Activated CD8-positive, alpha-beta T cell treated with anti-CD3 and anti-CD28 coated beads for 36 hours (primary cell): Measurements from ENCODE around the gene BUB3. TPM values are rescaled to one million over a fixed set of nuclear protein-coding genes. Genes with fewer than 3 reads are reported as not detected.

Experiments used
- ATAC-seq: fragments of 200-7000 bp; cut with Tn5 transposase; one replicate; pipeline ENCODE4 v1.10.0; 2021; ENCODE audit warnings: mild to moderate bottlenecking, moderate library complexity
- CTCF ChIA-PET: fragments of 350-600 bp; sonication (Branson Sonifier 250); formaldehyde crosslinking; loops from one replicate; lab custom pipeline; 2021; ENCODE audit warnings: antibody characterized with exemption; lab: Charles Lee
- POLR2A ChIA-PET: fragments of 350-600 bp; sonication (Branson Sonifier 250); formaldehyde crosslinking; loops from one replicate; lab custom pipeline; 2021; ENCODE audit warnings: antibody characterized with exemption; lab: Charles Lee
- DNase-seq: peaks from one replicate; pipeline ENCODE4 v3.0.0-alpha.2; 2020
- H3K27ac Mint-ChIP-seq: one replicate; pipeline ENCODE4 v1.8.0; 2021; ENCODE audit warnings: mild to moderate bottlenecking, mixed read lengths
- H3K27me3 Mint-ChIP-seq: one replicate; pipeline ENCODE4 v1.8.0; 2021; ENCODE audit warnings: mixed read lengths
- H3K36me3 Mint-ChIP-seq: one replicate; pipeline ENCODE4 v1.8.0; 2021; ENCODE audit warnings: low read depth, mixed read lengths
- H3K4me1 Mint-ChIP-seq: one replicate; pipeline ENCODE4 v1.8.0; 2021; ENCODE audit warnings: low read depth, mixed read lengths
- H3K4me3 Mint-ChIP-seq: one replicate; pipeline ENCODE4 v1.8.0; 2021; ENCODE audit warnings: mild to moderate bottlenecking, moderate library complexity, mixed read lengths
- H3K9me3 Mint-ChIP-seq: one replicate; pipeline ENCODE4 v1.8.0; 2021; ENCODE audit warnings: mixed read lengths
- intact Hi-C: fragments of 100-400 bp; cut with micrococcal nuclease; formaldehyde crosslinking; loops from one replicate; pipeline ENCODE4 v1.10.0; 2022
- total RNA-seq, 2 experiments: library from RNA; stranded (reverse); gene quantifications; one replicate each; pipeline ENCODE4 v1.2.3, GENCODE V29; 2021
- TF ChIP-seq, protein P1 (sequence below): fragments of 200-600 bp; IDR thresholded peaks from one replicate; pipeline ENCODE4 v1.8.0; 2022; ENCODE audit warnings: antibody characterized with exemption, mild to moderate bottlenecking

BUB3 gene
- total RNA-seq, 2 experiments from 2014 or later, result 256 to 273 TPM

- H3K27me3 Mint-ChIP-seq, result peaks cover 86% of the 10 kb centered on the region
- POLR2A ChIA-PET, result no interaction called here
- no peak overlapping the region for H3K4me3 Mint-ChIP-seq
- H3K9me3 Mint-ChIP-seq, result no peaks in the 10 kb centered on the region
- ATAC-seq (no peak), DNase-seq (no peak)
- no peaks in the 10 kb centered on the region for H3K36me3 Mint-ChIP-seq
- H3K27ac Mint-ChIP-seq, result no peak overlapping the region
- intact Hi-C loops, result loop anchor here (5.0 kb wide), 1 partner anchor 239 kb away; no protein-coding TSS in a partner anchor
- TF ChIP-seq, protein P1, sequence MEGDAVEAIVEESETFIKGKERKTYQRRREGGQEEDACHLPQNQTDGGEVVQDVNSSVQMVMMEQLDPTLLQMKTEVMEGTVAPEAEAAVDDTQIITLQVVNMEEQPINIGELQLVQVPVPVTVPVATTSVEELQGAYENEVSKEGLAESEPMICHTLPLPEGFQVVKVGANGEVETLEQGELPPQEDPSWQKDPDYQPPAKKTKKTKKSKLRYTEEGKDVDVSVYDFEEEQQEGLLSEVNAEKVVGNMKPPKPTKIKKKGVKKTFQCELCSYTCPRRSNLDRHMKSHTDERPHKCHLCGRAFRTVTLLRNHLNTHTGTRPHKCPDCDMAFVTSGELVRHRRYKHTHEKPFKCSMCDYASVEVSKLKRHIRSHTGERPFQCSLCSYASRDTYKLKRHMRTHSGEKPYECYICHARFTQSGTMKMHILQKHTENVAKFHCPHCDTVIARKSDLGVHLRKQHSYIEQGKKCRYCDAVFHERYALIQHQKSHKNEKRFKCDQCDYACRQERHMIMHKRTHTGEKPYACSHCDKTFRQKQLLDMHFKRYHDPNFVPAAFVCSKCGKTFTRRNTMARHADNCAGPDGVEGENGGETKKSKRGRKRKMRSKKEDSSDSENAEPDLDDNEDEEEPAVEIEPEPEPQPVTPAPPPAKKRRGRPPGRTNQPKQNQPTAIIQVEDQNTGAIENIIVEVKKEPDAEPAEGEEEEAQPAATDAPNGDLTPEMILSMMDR, result no peak
- CTCF ChIA-PET, result interaction anchor here (1.7 kb wide), 1 partner anchor 10 kb away, joined by 8 read pairs; no protein-coding TSS in a partner anchor
- peaks cover 63% of the 10 kb centered on the region for H3K4me1 Mint-ChIP-seq
Observed at GRCh38 chr10:123143825-123144168, 10.4 kb upstream of the BUB3 start.

- intact Hi-C loops, result loop anchor here (5.0 kb wide), 1 partner anchor 237 kb away; no protein-coding TSS in a partner anchor
- TF ChIP-seq, protein P1, result no peak
- Mint-ChIP-seq H3K27me3 (peaks cover 80% of the 10 kb centered on the region), H3K36me3 (no peaks in the 10 kb centered on the region), H3K4me3 (no peak overlapping the region), H3K4me1 (peaks cover 58% of the 10 kb centered on the region), H3K9me3 (no peaks in the 10 kb centered on the region), H3K27ac (no peak overlapping the region)
- no peak for ATAC-seq
- ChIA-PET CTCF (interaction anchor here (0.9 to 2.1 kb wide), 6 partner anchors 9 to 127 kb away, joined by 3 to 16 read pairs (median 5); partner anchors contain the start of gene BUB3), POLR2A (interaction anchor here (0.9 to 1.5 kb wide), 4 partner anchors 11 to 137 kb away, joined by 3 to 4 read pairs (median 3); no protein-coding TSS in a partner anchor)
- DNase-seq, result peak; percentile 45
Observed at GRCh38 chr10:123144697-123145541, 9.3 kb upstream of the BUB3 start.

DNA sequence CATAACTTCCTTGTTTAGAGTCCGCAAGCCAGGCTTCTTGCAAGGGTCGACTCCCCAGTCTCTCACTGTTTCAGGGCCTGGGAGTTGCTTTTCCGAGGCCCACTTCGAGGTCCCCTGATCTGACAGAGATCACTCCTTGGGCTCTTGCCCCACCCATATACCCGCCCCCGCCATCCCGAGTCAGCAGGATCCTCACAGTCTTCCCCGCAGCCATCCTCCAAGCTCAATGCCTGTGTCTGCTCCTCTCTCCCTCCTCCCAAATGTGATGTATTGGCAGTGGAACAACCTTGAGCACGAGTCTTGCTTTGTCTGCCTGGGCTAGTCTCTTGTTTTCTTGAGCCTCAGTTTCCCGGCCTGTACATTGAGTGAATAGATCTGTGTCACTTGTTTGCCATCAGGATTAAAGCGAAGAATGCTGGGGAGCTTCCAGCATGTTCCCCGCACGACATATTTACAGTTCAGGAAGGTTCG is 8.6 kb upstream of the BUB3 start:
- Mint-ChIP-seq H3K4me3 (peak overlapping the region; percentile 1), H3K36me3 (no peaks in the 10 kb centered on the region), H3K4me1 (peaks cover 60% of the 10 kb centered on the region), H3K27me3 (peaks cover 78% of the 10 kb centered on the region), H3K9me3 (no peaks in the 10 kb centered on the region), H3K27ac (no peak overlapping the region)
- ChIA-PET CTCF (interaction anchor here (0.9 to 2.1 kb wide), 5 partner anchors 8 to 30 kb away, joined by 3 to 16 read pairs (median 4); partner anchors contain the start of gene BUB3), POLR2A (interaction anchor here (0.9 to 1.5 kb wide), 3 partner anchors 11 to 138 kb away, joined by 3 to 4 read pairs (median 3); no protein-coding TSS in a partner anchor)
- TF ChIP-seq, protein P1, result no peak
- ATAC-seq (no peak), DNase-seq (peak; percentile 30)
- intact Hi-C loops, result no loop called here

DNA sequence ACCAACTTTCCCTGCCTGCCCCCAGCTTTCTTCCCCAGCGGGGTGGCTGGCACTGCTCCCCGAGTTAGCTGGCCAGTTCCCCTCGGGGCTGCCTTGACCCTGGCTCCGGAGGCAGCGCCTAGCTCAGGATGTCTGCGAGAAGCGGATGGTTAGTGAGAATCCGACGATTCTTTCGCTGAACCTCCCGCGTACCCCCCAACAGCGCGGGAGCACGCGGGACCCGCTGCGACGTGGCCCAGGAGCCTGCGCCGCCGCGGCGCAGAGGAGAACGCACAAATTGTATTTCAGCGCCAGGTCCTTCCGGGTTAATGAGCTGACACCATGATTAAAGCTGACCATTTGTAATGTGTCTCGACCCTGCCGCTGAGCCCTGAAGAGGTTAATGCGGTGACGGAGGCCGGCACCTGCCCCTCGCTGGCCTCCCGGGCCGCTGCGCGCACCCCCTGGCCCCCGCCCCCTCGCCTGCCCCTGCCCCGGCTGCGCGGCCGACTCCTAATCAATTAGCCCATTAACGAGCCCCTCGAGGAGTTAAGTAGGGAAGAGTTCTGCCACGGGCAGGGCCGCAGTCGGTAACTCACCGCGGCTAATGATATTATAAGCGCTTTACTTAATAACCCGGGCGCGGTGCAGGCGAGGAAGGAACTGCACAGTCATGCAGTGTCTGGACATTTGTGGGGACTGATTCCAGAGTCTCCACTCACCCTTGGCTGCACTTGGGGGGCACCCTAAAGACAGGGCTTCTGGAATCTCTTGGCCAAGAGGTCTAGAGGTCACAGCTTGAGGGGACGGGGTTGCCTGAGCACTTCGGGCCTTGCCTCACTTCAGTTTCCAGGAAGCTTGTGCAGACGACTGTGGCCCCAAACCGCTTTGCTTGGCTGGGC is 7.9 kb upstream of the BUB3 start:
- CTCF ChIA-PET, result interaction anchor here (1.1 to 5.6 kb wide), 5 partner anchors 6 to 29 kb away, joined by 3 to 24 read pairs (median 6); partner anchors contain the start of gene BUB3
- Mint-ChIP-seq H3K4me1 (peaks cover 62% of the 10 kb centered on the region), H3K27me3 (peaks cover 72% of the 10 kb centered on the region), H3K4me3 (peak overlapping the region; percentile 33), H3K36me3 (no peaks in the 10 kb centered on the region), H3K27ac (no peak overlapping the region), H3K9me3 (no peaks in the 10 kb centered on the region)
- DNase-seq (peak; percentile 26), ATAC-seq (no peak)
- intact Hi-C loops, result no loop called here
- POLR2A ChIA-PET, result interaction anchor here (1.3 to 1.5 kb wide), 2 partner anchors 12 to 138 kb away, joined by 3 to 4 read pairs; no protein-coding TSS in a partner anchor
- TF ChIP-seq, protein P1, result no peak
